Activated CD8-positive, alpha-beta memory T cell treated with anti-CD3 and anti-CD28 coated beads, Interleukin-2, amount 50 U/mL, for 4 hours (primary cell): ENCODE measurements around the gene RSU1.

Experiments used
- DNase-seq: peaks from one replicate; pipeline ENCODE4 v3.0.0-alpha.2; 2020

RSU1 gene

GRCh38 chr10:16653224-16653623, 164.0 kb downstream of the RSU1 start:
- no peak for DNase-seq

GRCh38 chr10:16652154-16652553, 165.1 kb downstream of the RSU1 start:
- DNase-seq = no peak

GRCh38 chr10:16649757-16650156, 167.5 kb downstream of the RSU1 start:
- no peak for DNase-seq

GRCh38 chr10:16648366-16648765, 168.9 kb downstream of the RSU1 start:
- DNase-seq = no peak

GRCh38 chr10:16646181-16647059, 170.8 kb downstream of the RSU1 start:
- DNase-seq = no peak

- no peak for DNase-seq
Measured at GRCh38 chr10:16644146-16644545, 173.1 kb downstream of the RSU1 start.

GRCh38 chr10:16643502-16643901, 173.7 kb downstream of the RSU1 start:
- DNase-seq = no peak

- no peak for DNase-seq
Measured at GRCh38 chr10:16640153-16640552, 177.1 kb downstream of the RSU1 start.

- no peak for DNase-seq
Measured at GRCh38 chr10:16639471-16639870, 177.8 kb downstream of the RSU1 start.

- DNase-seq = no peak
Measured at GRCh38 chr10:16632996-16633395, 184.2 kb downstream of the RSU1 start.

GRCh38 chr10:16626697-16627096, 190.5 kb downstream of the RSU1 start:
- no peak for DNase-seq

- no peak for DNase-seq
Measured at GRCh38 chr10:16612981-16613355, 204.3 kb downstream of the RSU1 start.

- no peak for DNase-seq
Measured at GRCh38 chr10:16612115-16612980, 204.9 kb downstream of the RSU1 start.

GRCh38 chr10:16611037-16611436, 206.2 kb downstream of the RSU1 start:
- DNase-seq = no peak

GRCh38 chr10:16609211-16609610, 208.0 kb downstream of the RSU1 start:
- no peak for DNase-seq

GRCh38 chr10:16606923-16607322, 210.3 kb downstream of the RSU1 start:
- DNase-seq = no peak

GRCh38 chr10:16606421-16606820, 210.8 kb downstream of the RSU1 start:
- DNase-seq = no peak

- DNase-seq = no peak
Measured at GRCh38 chr10:16603308-16603707, 213.9 kb downstream of the RSU1 start.

- no peak for DNase-seq
Measured at GRCh38 chr10:16602104-16602775, 215.0 kb downstream of the RSU1 start.

GRCh38 chr10:16599662-16600061, 217.6 kb downstream of the RSU1 start:
- no peak for DNase-seq

- DNase-seq = no peak
Measured at GRCh38 chr10:16597656-16598055, 219.6 kb downstream of the RSU1 start.

GRCh38 chr10:16592378-16592777, 224.8 kb downstream of the RSU1 start:
- no peak for DNase-seq

GRCh38 chr10:16586358-16587138, 230.7 kb downstream of the RSU1 start:
- DNase-seq = no peak
